ENCODE data around the gene PLXDC1. TPM values are rescaled to one million over a fixed set of nuclear protein-coding genes. Genes with fewer than 3 reads are reported as not detected.
A peak's percentile ranks its signal among the peaks of the same experiment; 100 is the strongest.

The PLXDC1 gene
- total RNA-seq, 2 donors from 2014 or later: 6.5 TPM; not detected in 1

- WGBS, 2 donors: 87 to 88% methylated on average over 15 of the region's 15 CpGs
- intact Hi-C loops (cut with DNase I): no loop called here
- no peak overlapping the region for H3K27ac ChIP-seq
Measured at GRCh38 chr17:39090908-39091665, 60.4 kb downstream of the PLXDC1 start.

GRCh38 chr17:39090400-39090799, 61.0 kb downstream of the PLXDC1 start:
- DNase-seq: no peak
- Histone ChIP-seq H3K4me1 (no peaks in the 10 kb centered on the region), H3K4me3 (no peak overlapping the region), H3K27me3 (no peaks in the 10 kb centered on the region), H3K27ac (no peak overlapping the region), H3K9me3 (no peaks in the 10 kb centered on the region), H3K36me3 (replicated peaks in 1 of 2; ENCODE audit: insufficient read depth in 1 of 2, low read depth in 2 of 2) (no peaks in the 10 kb centered on the region)
- intact Hi-C loops (cut with DNase I): no loop called here
- WGBS, 2 donors: 82 to 85% methylated on average over 9 of the region's 9 CpGs
- no peak for ATAC-seq
- TF ChIP-seq POLR2A (IDR thresholded peaks at IDR 0.05) (no peak), CTCF (IDR thresholded peaks at IDR 0.05) (no peak)

More at GRCh38 chr17:39090908-39091665, 60.4 kb downstream of the PLXDC1 start:
- Histone ChIP-seq H3K4me1 (no peaks in the 10 kb centered on the region), H3K36me3 (replicated peaks in 1 of 2; ENCODE audit: insufficient read depth in 1 of 2, low read depth in 2 of 2) (no peaks in the 10 kb centered on the region), H3K27me3 (no peaks in the 10 kb centered on the region), H3K4me3 (no peak overlapping the region), H3K9me3 (no peaks in the 10 kb centered on the region)
- DNase-seq: no peak
- TF ChIP-seq CTCF (IDR thresholded peaks at IDR 0.05) (no peak), POLR2A (IDR thresholded peaks at IDR 0.05) (no peak)
- no peak for ATAC-seq

GRCh38 chr17:39084558-39084957, 66.9 kb downstream of the PLXDC1 start:
- intact Hi-C loops (cut with DNase I): no loop called here
- ATAC-seq (no peak), DNase-seq (no peak)
- no peaks in the 10 kb centered on the region for H3K4me1 ChIP-seq
- no peak overlapping the region for H3K27ac ChIP-seq
- 78 to 80% methylated on average over 11 of the region's 11 CpGs for WGBS, 2 donors
- H3K4me3 ChIP-seq: no peak overlapping the region
- TF ChIP-seq POLR2A (IDR thresholded peaks at IDR 0.05): no peak
- no peak for TF ChIP-seq CTCF (IDR thresholded peaks at IDR 0.05)
- H3K9me3 ChIP-seq: no peaks in the 10 kb centered on the region
- no peaks in the 10 kb centered on the region for H3K27me3 ChIP-seq
- no peaks in the 10 kb centered on the region for H3K36me3 ChIP-seq (replicated peaks in 1 of 2; ENCODE audit: insufficient read depth in 1 of 2, low read depth in 2 of 2)

- H3K36me3 ChIP-seq (replicated peaks in 1 of 2; ENCODE audit: insufficient read depth in 1 of 2, low read depth in 2 of 2): no peaks in the 10 kb centered on the region
- TF ChIP-seq CTCF (IDR thresholded peaks at IDR 0.05) (no peak), POLR2A (IDR thresholded peaks at IDR 0.05) (no peak)
- no peaks in the 10 kb centered on the region for H3K9me3 ChIP-seq
- no peak for ATAC-seq
- no peaks in the 10 kb centered on the region for H3K4me1 ChIP-seq
- no peaks in the 10 kb centered on the region for H3K27me3 ChIP-seq
- intact Hi-C loops (cut with DNase I): no loop called here
- 68% methylated on average over 5 of the region's 5 CpGs; no CpG with 5 or more reads in 1 of the 2 donors for WGBS, 2 donors
- DNase-seq: no peak
- no peak overlapping the region for H3K27ac ChIP-seq
- H3K4me3 ChIP-seq: no peak overlapping the region
Measured at GRCh38 chr17:39083270-39083669, 68.2 kb downstream of the PLXDC1 start.

- ATAC-seq: peak; percentile 36
- TF ChIP-seq POLR2A (IDR thresholded peaks at IDR 0.05): no peak
- TF ChIP-seq CTCF (IDR thresholded peaks at IDR 0.05): no peak
- Histone ChIP-seq H3K36me3 (replicated peaks in 1 of 2; ENCODE audit: insufficient read depth in 1 of 2, low read depth in 2 of 2) (no peaks in the 10 kb centered on the region), H3K27ac (no peak overlapping the region), H3K9me3 (no peaks in the 10 kb centered on the region), H3K4me3 (no peak overlapping the region), H3K4me1 (no peaks in the 10 kb centered on the region), H3K27me3 (no peaks in the 10 kb centered on the region)
- no peak for DNase-seq
- 71 to 85% methylated on average over 1 of the region's 1 CpG for WGBS, 2 donors
- intact Hi-C loops (cut with DNase I): no loop called here
Measured at GRCh38 chr17:39082482-39082881, 69.0 kb downstream of the PLXDC1 start.

All from body of pancreas (tissue), 4 donors.